Osteoblast (primary cell): ENCODE measurements around the gene ADK. TPM values are rescaled to one million over a fixed set of nuclear protein-coding genes. Genes with fewer than 3 reads are reported as not detected.

Experiments
- DNase-seq: peaks from one replicate; pipeline ENCODE4 v3.0.0; 2011; ENCODE audit warnings: low spot score, mixed read lengths; ENCODE audit not compliant: insufficient read length; ENCODE audit errors: missing footprints
- H2AFZ ChIP-seq: 2 replicates; pipeline ENCODE4 v1.6.0; 2011; ENCODE audit warnings: mild to moderate bottlenecking, low read length
- H3K27ac ChIP-seq: 2 replicates; pipeline ENCODE4 v1.5.1; 2011; ENCODE audit warnings: mild to moderate bottlenecking, low read depth, low read length, moderate library complexity
- H3K27me3 ChIP-seq: 2 replicates; pipeline ENCODE4 v1.6.0; 2012; ENCODE audit warnings: mild to moderate bottlenecking, control low read depth, inconsistent platforms, low read length, moderate library complexity; ENCODE audit not compliant: insufficient read depth
- H3K36me3 ChIP-seq: 2 replicates; pipeline ENCODE4 v1.5.1; 2011; ENCODE audit warnings: mild to moderate bottlenecking, low read length, control low read depth, moderate library complexity; ENCODE audit not compliant: insufficient read depth
- H3K4me1 ChIP-seq: 2 replicates; pipeline ENCODE4 v1.5.1; 2011; ENCODE audit warnings: mild to moderate bottlenecking, low read length, control low read depth, moderate library complexity; ENCODE audit not compliant: insufficient read depth
- H3K4me2 ChIP-seq: 2 replicates; pipeline ENCODE4 v1.6.0; 2011; ENCODE audit warnings: mild to moderate bottlenecking, low read length; ENCODE audit not compliant: insufficient read depth
- H3K4me3 ChIP-seq: fragments of 200-600 bp; sonication (generic); 3 replicates; pipeline ENCODE4 v1.5.1; 2012; ENCODE audit warnings: mild to moderate bottlenecking, low read length, inconsistent platforms; ENCODE audit not compliant: insufficient read depth
- H3K79me2 ChIP-seq: 2 replicates; pipeline ENCODE4 v1.6.0; 2012; ENCODE audit warnings: mild to moderate bottlenecking, low read length, control low read depth, inconsistent platforms; ENCODE audit not compliant: insufficient read depth
- H3K9me3 ChIP-seq: 2 replicates; pipeline ENCODE4 v1.5.1; 2011; ENCODE audit warnings: low read depth, low read length, control low read depth
- H4K20me1 ChIP-seq: 2 replicates; pipeline ENCODE4 v1.6.0; 2012; ENCODE audit warnings: mild to moderate bottlenecking, low read length, control low read depth; ENCODE audit not compliant: insufficient read depth
- CTCF ChIP-seq: IDR thresholded peaks from 2 replicates; pipeline ENCODE4 v1.5.1; 2011; ENCODE audit warnings: mild to moderate bottlenecking, low read depth, low read length, moderate library complexity; ENCODE audit errors: extremely low read depth
- total RNA-seq: library from RNA; depleted of rRNA; stranded (reverse); fragments of >200 nt; gene quantifications from 2 replicates; pipeline ENCODE4 v1.2.3, GENCODE V29; 2012

The ADK gene
- total RNA-seq, 1 donor: 34.0 TPM

GRCh38 chr10:74255214-74255613 is 104.2 kb downstream of the ADK start:
- Histone ChIP-seq H3K36me3 (no peaks in the 10 kb centered on the region), H2AFZ (no peak overlapping the region), H3K4me2 (no peak overlapping the region), H3K27ac (no peak overlapping the region), H3K27me3 (no peaks in the 10 kb centered on the region), H4K20me1 (no peaks in the 10 kb centered on the region), H3K4me3 (no peak overlapping the region), H3K9me3 (no peaks in the 10 kb centered on the region), H3K79me2 (no peaks in the 10 kb centered on the region), H3K4me1 (peaks cover 6% of the 10 kb centered on the region)
- DNase-seq: no peak
- no peak for TF ChIP-seq CTCF

DNA sequence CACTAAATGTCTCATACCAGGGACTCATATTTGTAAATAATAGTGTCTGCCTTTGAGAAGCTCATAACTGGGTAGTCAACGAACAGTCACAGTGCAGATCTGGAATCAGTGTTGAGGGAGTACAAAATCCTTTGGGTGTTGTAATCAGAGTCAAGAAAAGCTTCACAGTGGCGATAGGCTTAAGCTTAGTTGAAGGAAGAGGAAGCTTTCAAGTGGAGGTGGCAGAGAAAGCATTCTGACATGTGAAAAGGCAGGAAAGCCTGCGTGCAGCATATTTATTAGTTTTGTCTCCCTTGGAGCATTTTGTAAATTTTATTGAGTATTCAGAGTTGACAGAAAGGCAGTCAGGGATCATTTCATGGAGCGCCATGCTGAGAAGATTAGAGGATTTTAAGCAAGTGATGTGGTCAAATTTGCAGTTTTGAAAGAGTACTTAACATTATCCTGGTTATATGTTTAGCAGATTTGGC is 104.9 kb downstream of the ADK start:
- no peaks in the 10 kb centered on the region for H4K20me1 ChIP-seq
- peaks cover 6% of the 10 kb centered on the region for H3K4me1 ChIP-seq
- no peaks in the 10 kb centered on the region for H3K9me3 ChIP-seq
- no peaks in the 10 kb centered on the region for H3K79me2 ChIP-seq
- H3K4me2 ChIP-seq: peak overlapping the region; percentile 7
- H3K4me3 ChIP-seq: no peak overlapping the region
- TF ChIP-seq CTCF: no peak
- H3K36me3 ChIP-seq: no peaks in the 10 kb centered on the region
- DNase-seq: no peak
- no peak overlapping the region for H2AFZ ChIP-seq
- no peak overlapping the region for H3K27ac ChIP-seq
- H3K27me3 ChIP-seq: no peaks in the 10 kb centered on the region

DNA sequence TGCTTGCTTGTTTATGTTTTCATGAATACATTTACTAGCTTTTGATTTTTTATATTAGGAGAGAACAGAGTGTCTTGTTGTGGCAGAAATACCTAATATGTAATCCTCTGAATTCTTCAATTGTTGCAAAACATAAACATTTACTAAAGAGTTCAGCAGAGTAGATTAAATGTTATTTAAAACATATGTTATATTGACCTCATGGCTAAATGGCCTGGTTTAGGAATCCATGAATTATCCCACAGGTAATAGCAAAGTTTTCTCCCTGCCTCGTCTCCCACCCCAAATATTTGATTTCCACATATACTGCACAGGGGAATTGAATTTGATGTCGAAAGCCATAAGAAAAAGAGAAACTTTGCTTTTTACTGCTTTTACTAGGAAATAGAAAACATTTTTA is 111.8 kb downstream of the ADK start:
- Histone ChIP-seq H2AFZ (no peak overlapping the region), H4K20me1 (no peaks in the 10 kb centered on the region), H3K4me1 (no peaks in the 10 kb centered on the region), H3K9me3 (no peaks in the 10 kb centered on the region), H3K79me2 (peaks cover 13% of the 10 kb centered on the region), H3K27ac (no peak overlapping the region), H3K4me2 (no peak overlapping the region), H3K27me3 (no peaks in the 10 kb centered on the region), H3K4me3 (no peak overlapping the region), H3K36me3 (no peaks in the 10 kb centered on the region)
- peak; percentile 8 for DNase-seq
- no peak for TF ChIP-seq CTCF

GRCh38 chr10:74263996-74264395 is 113.0 kb downstream of the ADK start:
- no peaks in the 10 kb centered on the region for H3K27me3 ChIP-seq
- no peaks in the 10 kb centered on the region for H4K20me1 ChIP-seq
- H3K4me2 ChIP-seq: no peak overlapping the region
- H3K27ac ChIP-seq: no peak overlapping the region
- no peak for DNase-seq
- H3K4me3 ChIP-seq: no peak overlapping the region
- no peak overlapping the region for H2AFZ ChIP-seq
- no peaks in the 10 kb centered on the region for H3K4me1 ChIP-seq
- no peaks in the 10 kb centered on the region for H3K9me3 ChIP-seq
- peaks cover 21% of the 10 kb centered on the region for H3K79me2 ChIP-seq
- no peak for TF ChIP-seq CTCF
- no peaks in the 10 kb centered on the region for H3K36me3 ChIP-seq
